ENCODE results near the gene KLHL42.

GRCh38 chr12:27843714-27844245 lies 63.7 kb downstream of the KLHL42 start:
- TF ChIP-seq CTCF (IDR thresholded peaks at IDR 0.05 in 2 of 3, conservative IDR thresholded peaks at IDR 0.05 in 1 of 3; ENCODE audit: control insufficient read depth in 2 of 3, extremely low read depth in 1 of 3, insufficient read depth in 1 of 3, low read depth in 3 of 3, low read length in 3 of 3) (no peak), FOXK2 (IDR thresholded peaks at IDR 0.05) (no peak), EP300 (IDR thresholded peaks at IDR 0.05; ENCODE audit: borderline replicate concordance in 1 of 2, control insufficient read depth in 1 of 2, low read depth in 2 of 2, low read length in 2 of 2) (no peak), BHLHE40 (IDR thresholded peaks at IDR 0.05; ENCODE audit: borderline replicate concordance in 1 of 2, low read depth in 2 of 2, low read length in 1 of 2) (no peak), NR2C2 (IDR thresholded peaks at IDR 0.05; ENCODE audit: borderline replicate concordance, control insufficient read depth, insufficient read length, low read depth) (no peak), TAF1 (IDR thresholded peaks at IDR 0.05; ENCODE audit: borderline replicate concordance, low read depth, low read length) (no peak), SP1 (IDR thresholded peaks at IDR 0.05; ENCODE audit: low read depth, low read length) (no peak), ATF3 (IDR thresholded peaks at IDR 0.05; ENCODE audit: borderline replicate concordance, extremely low read depth, low read depth, low read length) (no peak), ZSCAN29 (IDR thresholded peaks at IDR 0.05) (no peak), POLR2A (IDR thresholded peaks at IDR 0.05; ENCODE audit: low read depth, low read length) (no peak), KLF5 (IDR thresholded peaks at IDR 0.05; ENCODE audit: partially characterized antibody) (no peak), SPI1 (IDR thresholded peaks at IDR 0.05; ENCODE audit: borderline replicate concordance, insufficient read depth, low read depth, low read length) (no peak), RAD21 (IDR thresholded peaks at IDR 0.05; ENCODE audit: insufficient read depth, low read depth, low read length) (no peak), ESRRA (IDR thresholded peaks at IDR 0.05; ENCODE audit: low read length) (no peak)
